ENCODE measurements around the gene NARS2. TPM values are rescaled to one million over a fixed set of nuclear protein-coding genes. Genes with fewer than 3 reads are reported as not detected.

Gene NARS2
- total and polyA plus RNA-seq, 9 of the 15 experiments (the other 6 are each of a cell fraction or from before 2014, with no cell fraction given), result 26.8 to 48.0 (median 34.2) TPM

DNA sequence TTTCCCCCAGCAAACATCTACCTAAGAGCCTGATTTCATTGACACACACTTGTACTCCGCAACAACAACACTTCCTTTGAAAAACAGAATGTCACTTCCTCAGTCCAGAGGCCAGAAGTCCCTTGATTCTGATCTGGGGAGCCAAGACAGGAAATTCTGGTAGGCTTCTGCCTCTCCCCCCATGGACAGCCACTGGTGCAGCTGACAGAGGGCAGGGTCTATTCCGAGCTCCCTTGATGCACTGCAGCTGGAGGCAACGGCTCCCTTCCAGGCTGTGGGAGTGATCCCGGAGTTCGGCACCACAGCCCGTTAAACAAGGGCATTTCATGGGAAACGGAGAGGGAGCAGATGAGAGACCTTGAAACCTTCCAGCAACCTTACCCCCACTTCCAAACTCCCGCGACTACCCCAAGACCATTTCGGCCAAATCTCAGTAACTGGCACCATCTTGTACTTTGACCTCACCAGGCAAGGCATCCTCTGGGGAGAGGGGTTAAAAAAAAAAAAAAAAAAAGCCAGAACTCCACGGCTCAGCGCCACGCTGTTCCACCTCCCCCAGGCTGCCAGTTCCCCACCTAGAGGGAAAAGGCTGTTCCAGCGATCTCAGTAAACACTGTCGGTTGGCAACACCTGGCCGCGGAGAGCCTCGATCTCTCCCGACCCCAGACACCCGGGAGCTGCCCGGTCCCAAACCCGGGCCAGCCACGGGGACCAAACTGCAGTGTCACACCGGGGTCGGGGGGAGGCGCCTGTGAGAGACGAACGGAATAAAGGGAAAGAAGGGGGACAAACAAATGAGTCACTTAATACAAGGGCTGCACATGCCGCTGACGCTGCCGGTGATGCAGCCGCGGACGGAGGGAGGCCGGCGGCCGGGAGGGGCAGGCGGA is 158.1 kb downstream of the NARS2 start (continued):
- TF ChIP-seq, protein P1, sequence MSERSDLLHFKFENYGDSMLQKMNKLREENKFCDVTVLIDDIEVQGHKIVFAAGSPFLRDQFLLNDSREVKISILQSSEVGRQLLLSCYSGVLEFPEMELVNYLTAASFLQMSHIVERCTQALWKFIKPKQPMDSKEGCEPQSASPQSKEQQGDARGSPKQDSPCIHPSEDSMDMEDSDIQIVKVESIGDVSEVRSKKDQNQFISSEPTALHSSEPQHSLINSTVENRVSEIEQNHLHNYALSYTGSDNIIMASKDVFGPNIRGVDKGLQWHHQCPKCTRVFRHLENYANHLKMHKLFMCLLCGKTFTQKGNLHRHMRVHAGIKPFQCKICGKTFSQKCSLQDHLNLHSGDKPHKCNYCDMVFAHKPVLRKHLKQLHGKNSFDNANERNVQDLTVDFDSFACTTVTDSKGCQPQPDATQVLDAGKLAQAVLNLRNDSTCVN (CRISPR knock-in tag; IDR thresholded peaks at IDR 0.05), result no peak
- TF ChIP-seq, protein P2, sequence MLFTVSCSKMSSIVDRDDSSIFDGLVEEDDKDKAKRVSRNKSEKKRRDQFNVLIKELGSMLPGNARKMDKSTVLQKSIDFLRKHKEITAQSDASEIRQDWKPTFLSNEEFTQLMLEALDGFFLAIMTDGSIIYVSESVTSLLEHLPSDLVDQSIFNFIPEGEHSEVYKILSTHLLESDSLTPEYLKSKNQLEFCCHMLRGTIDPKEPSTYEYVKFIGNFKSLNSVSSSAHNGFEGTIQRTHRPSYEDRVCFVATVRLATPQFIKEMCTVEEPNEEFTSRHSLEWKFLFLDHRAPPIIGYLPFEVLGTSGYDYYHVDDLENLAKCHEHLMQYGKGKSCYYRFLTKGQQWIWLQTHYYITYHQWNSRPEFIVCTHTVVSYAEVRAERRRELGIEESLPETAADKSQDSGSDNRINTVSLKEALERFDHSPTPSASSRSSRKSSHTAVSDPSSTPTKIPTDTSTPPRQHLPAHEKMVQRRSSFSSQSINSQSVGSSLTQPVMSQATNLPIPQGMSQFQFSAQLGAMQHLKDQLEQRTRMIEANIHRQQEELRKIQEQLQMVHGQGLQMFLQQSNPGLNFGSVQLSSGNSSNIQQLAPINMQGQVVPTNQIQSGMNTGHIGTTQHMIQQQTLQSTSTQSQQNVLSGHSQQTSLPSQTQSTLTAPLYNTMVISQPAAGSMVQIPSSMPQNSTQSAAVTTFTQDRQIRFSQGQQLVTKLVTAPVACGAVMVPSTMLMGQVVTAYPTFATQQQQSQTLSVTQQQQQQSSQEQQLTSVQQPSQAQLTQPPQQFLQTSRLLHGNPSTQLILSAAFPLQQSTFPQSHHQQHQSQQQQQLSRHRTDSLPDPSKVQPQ (CRISPR knock-in tag; IDR thresholded peaks at IDR 0.05; ENCODE audit: borderline replicate concordance), result no peak
- TF ChIP-seq GATA2 (CRISPR knock-in tag; IDR thresholded peaks at IDR 0.05) (no peak), RUNX1 (IDR thresholded peaks at IDR 0.05; ENCODE audit: low read depth) (no peak), XRCC3 (IDR thresholded peaks at IDR 0.05) (no peak), RBBP5 (IDR thresholded peaks at IDR 0.05; ENCODE audit: borderline replicate concordance, insufficient read depth, low read length, poor library complexity, severe bottlenecking) (peak; percentile 47), HMG20A (CRISPR knock-in tag; conservative IDR thresholded peaks at IDR 0.05) (no peak), NR2C2 (CRISPR knock-in tag; IDR thresholded peaks at IDR 0.05) (no peak), NR2C2 (tag; IDR thresholded peaks at IDR 0.05) (peak; percentile 89), ZNF830 (CRISPR knock-in tag; IDR thresholded peaks at IDR 0.05) (no peak)
- TF ChIP-seq, protein P3, sequence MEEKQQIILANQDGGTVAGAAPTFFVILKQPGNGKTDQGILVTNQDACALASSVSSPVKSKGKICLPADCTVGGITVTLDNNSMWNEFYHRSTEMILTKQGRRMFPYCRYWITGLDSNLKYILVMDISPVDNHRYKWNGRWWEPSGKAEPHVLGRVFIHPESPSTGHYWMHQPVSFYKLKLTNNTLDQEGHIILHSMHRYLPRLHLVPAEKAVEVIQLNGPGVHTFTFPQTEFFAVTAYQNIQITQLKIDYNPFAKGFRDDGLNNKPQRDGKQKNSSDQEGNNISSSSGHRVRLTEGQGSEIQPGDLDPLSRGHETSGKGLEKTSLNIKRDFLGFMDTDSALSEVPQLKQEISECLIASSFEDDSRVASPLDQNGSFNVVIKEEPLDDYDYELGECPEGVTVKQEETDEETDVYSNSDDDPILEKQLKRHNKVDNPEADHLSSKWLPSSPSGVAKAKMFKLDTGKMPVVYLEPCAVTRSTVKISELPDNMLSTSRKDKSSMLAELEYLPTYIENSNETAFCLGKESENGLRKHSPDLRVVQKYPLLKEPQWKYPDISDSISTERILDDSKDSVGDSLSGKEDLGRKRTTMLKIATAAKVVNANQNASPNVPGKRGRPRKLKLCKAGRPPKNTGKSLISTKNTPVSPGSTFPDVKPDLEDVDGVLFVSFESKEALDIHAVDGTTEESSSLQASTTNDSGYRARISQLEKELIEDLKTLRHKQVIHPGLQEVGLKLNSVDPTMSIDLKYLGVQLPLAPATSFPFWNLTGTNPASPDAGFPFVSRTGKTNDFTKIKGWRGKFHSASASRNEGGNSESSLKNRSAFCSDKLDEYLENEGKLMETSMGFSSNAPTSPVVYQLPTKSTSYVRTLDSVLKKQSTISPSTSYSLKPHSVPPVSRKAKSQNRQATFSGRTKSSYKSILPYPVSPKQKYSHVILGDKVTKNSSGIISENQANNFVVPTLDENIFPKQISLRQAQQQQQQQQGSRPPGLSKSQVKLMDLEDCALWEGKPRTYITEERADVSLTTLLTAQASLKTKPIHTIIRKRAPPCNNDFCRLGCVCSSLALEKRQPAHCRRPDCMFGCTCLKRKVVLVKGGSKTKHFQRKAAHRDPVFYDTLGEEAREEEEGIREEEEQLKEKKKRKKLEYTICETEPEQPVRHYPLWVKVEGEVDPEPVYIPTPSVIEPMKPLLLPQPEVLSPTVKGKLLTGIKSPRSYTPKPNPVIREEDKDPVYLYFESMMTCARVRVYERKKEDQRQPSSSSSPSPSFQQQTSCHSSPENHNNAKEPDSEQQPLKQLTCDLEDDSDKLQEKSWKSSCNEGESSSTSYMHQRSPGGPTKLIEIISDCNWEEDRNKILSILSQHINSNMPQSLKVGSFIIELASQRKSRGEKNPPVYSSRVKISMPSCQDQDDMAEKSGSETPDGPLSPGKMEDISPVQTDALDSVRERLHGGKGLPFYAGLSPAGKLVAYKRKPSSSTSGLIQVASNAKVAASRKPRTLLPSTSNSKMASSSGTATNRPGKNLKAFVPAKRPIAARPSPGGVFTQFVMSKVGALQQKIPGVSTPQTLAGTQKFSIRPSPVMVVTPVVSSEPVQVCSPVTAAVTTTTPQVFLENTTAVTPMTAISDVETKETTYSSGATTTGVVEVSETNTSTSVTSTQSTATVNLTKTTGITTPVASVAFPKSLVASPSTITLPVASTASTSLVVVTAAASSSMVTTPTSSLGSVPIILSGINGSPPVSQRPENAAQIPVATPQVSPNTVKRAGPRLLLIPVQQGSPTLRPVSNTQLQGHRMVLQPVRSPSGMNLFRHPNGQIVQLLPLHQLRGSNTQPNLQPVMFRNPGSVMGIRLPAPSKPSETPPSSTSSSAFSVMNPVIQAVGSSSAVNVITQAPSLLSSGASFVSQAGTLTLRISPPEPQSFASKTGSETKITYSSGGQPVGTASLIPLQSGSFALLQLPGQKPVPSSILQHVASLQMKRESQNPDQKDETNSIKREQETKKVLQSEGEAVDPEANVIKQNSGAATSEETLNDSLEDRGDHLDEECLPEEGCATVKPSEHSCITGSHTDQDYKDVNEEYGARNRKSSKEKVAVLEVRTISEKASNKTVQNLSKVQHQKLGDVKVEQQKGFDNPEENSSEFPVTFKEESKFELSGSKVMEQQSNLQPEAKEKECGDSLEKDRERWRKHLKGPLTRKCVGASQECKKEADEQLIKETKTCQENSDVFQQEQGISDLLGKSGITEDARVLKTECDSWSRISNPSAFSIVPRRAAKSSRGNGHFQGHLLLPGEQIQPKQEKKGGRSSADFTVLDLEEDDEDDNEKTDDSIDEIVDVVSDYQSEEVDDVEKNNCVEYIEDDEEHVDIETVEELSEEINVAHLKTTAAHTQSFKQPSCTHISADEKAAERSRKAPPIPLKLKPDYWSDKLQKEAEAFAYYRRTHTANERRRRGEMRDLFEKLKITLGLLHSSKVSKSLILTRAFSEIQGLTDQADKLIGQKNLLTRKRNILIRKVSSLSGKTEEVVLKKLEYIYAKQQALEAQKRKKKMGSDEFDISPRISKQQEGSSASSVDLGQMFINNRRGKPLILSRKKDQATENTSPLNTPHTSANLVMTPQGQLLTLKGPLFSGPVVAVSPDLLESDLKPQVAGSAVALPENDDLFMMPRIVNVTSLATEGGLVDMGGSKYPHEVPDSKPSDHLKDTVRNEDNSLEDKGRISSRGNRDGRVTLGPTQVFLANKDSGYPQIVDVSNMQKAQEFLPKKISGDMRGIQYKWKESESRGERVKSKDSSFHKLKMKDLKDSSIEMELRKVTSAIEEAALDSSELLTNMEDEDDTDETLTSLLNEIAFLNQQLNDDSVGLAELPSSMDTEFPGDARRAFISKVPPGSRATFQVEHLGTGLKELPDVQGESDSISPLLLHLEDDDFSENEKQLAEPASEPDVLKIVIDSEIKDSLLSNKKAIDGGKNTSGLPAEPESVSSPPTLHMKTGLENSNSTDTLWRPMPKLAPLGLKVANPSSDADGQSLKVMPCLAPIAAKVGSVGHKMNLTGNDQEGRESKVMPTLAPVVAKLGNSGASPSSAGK (IDR thresholded peaks at IDR 0.05), result peak; percentile 74

Measured in K562 (cell line).